ENCODE measurements around the gene FLII. TPM values are rescaled to one million over a fixed set of nuclear protein-coding genes. Genes with fewer than 3 reads are reported as not detected.
"Not testable (repeated sequence)": the region's sequence is repeated elsewhere in the genome, so short reads cannot be mapped to it uniquely, and the experiment has no call there.

The FLII gene
- total RNA-seq, 1 donor from 2014 or later: 203 TPM

DNA sequence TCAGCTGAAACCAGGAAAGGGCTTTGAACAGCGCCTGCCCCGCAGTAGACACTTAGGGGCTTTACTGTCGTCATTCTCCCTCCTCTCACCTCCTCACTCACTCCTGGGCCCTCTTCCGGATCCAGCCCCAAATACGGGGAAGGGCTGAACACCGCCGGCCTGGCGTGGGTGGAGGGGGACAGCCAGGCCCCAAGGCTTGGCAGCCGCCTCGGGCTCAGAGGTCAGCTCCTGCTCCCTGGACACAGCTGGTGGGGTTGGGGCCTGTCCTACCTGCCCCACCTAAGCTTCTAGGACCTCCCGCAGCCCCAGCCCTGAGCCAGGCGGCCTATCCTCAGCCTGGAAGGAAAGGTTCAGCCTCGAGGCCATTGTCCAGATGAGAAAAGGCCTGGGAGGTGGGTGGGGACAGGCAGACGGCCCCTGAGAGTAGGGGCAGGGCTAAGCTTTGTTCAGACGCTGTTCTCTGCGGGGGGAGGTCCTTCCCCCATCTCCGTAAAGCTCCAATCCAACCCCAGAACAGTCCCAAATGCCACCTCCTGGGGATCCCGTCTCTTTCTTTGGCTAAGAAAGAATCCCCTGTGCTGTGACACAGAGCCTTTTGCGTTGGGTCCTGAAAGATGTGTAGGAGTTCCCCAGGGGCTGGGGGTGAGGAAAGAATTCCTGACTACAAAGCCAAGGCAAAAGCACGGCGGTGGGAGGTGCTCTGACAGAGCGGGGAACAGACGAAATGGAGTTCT is 34.0 kb downstream of the FLII start:
- Mint-ChIP-seq H3K4me3 (ENCODE audit: unreplicated experiment) (peak overlapping the region; percentile 96), H3K4me1 (ENCODE audit: low read depth, unreplicated experiment) (peaks cover 23% of the 10 kb centered on the region), H3K27ac (ENCODE audit: unreplicated experiment) (peak overlapping the region; percentile 100), H3K27me3 (ENCODE audit: unreplicated experiment) (peaks cover 10% of the 10 kb centered on the region), H3K9me3 (ENCODE audit: unreplicated experiment) (peaks cover 12% of the 10 kb centered on the region), H3K36me3 (ENCODE audit: unreplicated experiment) (no peaks in the 10 kb centered on the region)
- peak; percentile 75 for DNase-seq
- TF ChIP-seq, protein P1, sequence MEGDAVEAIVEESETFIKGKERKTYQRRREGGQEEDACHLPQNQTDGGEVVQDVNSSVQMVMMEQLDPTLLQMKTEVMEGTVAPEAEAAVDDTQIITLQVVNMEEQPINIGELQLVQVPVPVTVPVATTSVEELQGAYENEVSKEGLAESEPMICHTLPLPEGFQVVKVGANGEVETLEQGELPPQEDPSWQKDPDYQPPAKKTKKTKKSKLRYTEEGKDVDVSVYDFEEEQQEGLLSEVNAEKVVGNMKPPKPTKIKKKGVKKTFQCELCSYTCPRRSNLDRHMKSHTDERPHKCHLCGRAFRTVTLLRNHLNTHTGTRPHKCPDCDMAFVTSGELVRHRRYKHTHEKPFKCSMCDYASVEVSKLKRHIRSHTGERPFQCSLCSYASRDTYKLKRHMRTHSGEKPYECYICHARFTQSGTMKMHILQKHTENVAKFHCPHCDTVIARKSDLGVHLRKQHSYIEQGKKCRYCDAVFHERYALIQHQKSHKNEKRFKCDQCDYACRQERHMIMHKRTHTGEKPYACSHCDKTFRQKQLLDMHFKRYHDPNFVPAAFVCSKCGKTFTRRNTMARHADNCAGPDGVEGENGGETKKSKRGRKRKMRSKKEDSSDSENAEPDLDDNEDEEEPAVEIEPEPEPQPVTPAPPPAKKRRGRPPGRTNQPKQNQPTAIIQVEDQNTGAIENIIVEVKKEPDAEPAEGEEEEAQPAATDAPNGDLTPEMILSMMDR (IDR thresholded peaks at IDR 0.05; ENCODE audit: partially characterized antibody, unreplicated experiment): no peak

DNA sequence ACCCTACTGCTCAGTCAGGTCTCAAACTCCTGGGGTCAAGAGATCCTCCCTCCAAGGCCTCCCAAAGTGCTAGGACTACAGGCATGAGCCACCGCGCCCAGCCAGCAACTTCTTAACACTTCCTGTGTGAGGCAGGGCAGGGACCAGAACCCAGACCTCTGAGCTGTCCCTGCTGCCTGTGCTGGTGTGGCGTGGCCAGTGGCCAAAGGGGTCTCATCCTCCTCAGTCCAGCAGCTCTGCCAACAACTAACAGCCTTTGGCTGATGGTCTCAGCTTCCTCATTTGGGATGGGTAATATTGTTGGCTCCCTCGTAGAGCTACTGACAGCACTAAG is 34.5 kb downstream of the FLII start:
- peaks cover 10% of the 10 kb centered on the region for H3K27me3 Mint-ChIP-seq (ENCODE audit: unreplicated experiment)
- peaks cover 19% of the 10 kb centered on the region for H3K4me1 Mint-ChIP-seq (ENCODE audit: low read depth, unreplicated experiment)
- no peaks in the 10 kb centered on the region for H3K36me3 Mint-ChIP-seq (ENCODE audit: unreplicated experiment)
- H3K9me3 Mint-ChIP-seq (ENCODE audit: unreplicated experiment): peaks cover 14% of the 10 kb centered on the region
- DNase-seq: no peak
- no peak overlapping the region for H3K4me3 Mint-ChIP-seq (ENCODE audit: unreplicated experiment)
- peak overlapping the region; percentile 100 for H3K27ac Mint-ChIP-seq (ENCODE audit: unreplicated experiment)
- TF ChIP-seq, protein P1 (IDR thresholded peaks at IDR 0.05; ENCODE audit: partially characterized antibody, unreplicated experiment): no peak

DNA sequence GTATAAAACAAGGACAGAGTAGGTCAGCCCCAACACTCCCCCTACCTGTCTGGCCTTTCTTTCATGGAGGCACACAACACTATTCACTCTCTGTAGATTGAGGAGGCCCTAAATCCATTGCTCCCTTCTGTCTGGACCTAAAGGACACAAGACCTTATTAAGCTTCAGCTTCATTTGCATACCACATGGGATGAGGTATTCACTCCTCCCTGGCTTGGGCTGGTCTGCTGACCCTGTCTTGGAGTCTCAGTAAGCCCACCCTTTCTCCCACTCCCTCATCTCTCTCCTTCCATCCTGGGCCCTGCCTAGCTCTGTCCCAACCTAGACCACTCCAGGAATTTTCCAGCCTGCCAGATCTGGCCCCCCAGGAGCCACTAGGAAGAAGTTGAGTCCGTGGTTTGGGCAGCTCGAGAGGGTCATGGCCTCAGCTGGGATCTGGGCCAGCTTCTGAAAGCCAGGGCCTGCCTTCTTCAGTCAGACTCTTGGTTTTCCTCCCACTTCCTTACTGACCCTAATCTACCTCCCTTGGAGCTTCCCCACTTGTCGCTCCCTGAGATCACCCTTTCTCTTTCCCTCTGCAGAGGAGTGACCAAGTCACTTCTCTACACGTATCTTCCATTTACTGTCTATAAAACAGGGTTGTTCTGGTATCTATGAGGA is 39.7 kb downstream of the FLII start:
- H3K9me3 Mint-ChIP-seq (ENCODE audit: unreplicated experiment): peaks cover 4% of the 10 kb centered on the region
- TF ChIP-seq, protein P1 (IDR thresholded peaks at IDR 0.05; ENCODE audit: partially characterized antibody, unreplicated experiment): no peak
- peaks cover 7% of the 10 kb centered on the region for H3K27me3 Mint-ChIP-seq (ENCODE audit: unreplicated experiment)
- no peaks in the 10 kb centered on the region for H3K36me3 Mint-ChIP-seq (ENCODE audit: unreplicated experiment)
- DNase-seq: no peak
- peaks cover 11% of the 10 kb centered on the region for H3K4me1 Mint-ChIP-seq (ENCODE audit: low read depth, unreplicated experiment)
- H3K27ac Mint-ChIP-seq (ENCODE audit: unreplicated experiment): no peak overlapping the region
- H3K4me3 Mint-ChIP-seq (ENCODE audit: unreplicated experiment): peak overlapping the region; percentile 2

DNA sequence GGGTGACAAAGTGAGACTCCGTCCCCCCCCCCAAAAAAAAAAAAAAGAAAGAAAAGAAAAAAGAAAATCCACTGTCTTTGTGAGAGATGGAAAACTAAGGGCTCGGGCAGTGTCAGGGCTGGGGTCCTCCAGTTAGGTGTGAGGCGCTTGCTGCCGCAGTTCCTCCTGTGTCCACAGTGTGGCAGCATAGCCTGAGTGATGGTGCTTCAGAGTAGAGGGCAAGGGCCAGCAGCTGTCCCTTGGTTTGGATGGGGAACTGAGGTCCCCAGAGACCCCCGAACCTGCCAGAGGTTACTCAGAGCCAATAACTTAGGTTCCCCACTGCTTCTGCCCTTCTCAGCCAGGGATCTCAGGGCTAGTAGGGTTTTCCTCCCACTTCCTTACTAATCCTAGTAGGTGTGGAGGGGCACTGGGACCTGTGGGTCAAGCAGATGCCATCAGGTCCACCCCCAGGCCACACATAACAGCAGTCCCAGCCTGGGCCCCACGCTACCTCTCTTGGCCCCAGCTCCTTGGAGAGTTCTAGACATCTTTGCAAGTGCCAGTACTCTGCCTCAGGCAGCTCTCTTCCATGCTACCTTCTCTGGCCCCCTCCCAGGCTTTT is 41.0 kb downstream of the FLII start:
- Mint-ChIP-seq H3K27ac (ENCODE audit: unreplicated experiment) (no peak overlapping the region), H3K36me3 (ENCODE audit: unreplicated experiment) (no peaks in the 10 kb centered on the region), H3K27me3 (ENCODE audit: unreplicated experiment) (peaks cover 7% of the 10 kb centered on the region), H3K4me3 (ENCODE audit: unreplicated experiment) (no peak overlapping the region), H3K9me3 (ENCODE audit: unreplicated experiment) (peaks cover 2% of the 10 kb centered on the region), H3K4me1 (ENCODE audit: low read depth, unreplicated experiment) (peaks cover 11% of the 10 kb centered on the region)
- DNase-seq: peak; percentile 92
- TF ChIP-seq, protein P1 (IDR thresholded peaks at IDR 0.05; ENCODE audit: partially characterized antibody, unreplicated experiment): peak; percentile 86

DNA sequence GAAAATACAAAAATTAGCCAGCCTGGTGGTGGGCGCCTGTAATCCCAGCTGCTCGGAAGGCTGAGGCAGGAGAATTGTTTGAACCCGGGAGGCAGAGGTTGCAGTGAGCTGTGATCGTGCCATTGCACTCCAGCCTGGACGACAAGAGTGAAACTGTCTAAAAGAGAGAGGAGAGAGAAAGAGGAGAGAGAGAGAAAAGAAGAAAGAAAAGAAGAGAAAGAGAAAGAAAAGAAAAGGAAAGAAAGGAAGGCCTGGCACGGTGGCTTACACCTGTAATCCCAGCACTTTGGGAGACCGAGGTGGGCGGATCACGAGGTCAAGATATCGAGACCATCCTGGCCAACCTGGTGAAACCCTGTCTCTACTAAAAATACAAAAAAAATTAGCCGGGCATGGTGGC is 41.6 kb downstream of the FLII start:
- H3K27me3 Mint-ChIP-seq (ENCODE audit: unreplicated experiment); H3K27ac Mint-ChIP-seq (ENCODE audit: unreplicated experiment); H3K9me3 Mint-ChIP-seq (ENCODE audit: unreplicated experiment); H3K36me3 Mint-ChIP-seq (ENCODE audit: unreplicated experiment); H3K4me3 Mint-ChIP-seq (ENCODE audit: unreplicated experiment); DNase-seq: not testable (repeated sequence)
- H3K4me1 Mint-ChIP-seq (ENCODE audit: low read depth, unreplicated experiment): peaks cover 11% of the 10 kb centered on the region
